ENCODE data around the gene KERA.
"Not testable (repeated sequence)": the region's sequence is repeated elsewhere in the genome, so short reads cannot be mapped to it uniquely, and the experiment has no call there.

KERA gene

GRCh38 chr12:91098461-91098860 lies 40.6 kb upstream of the KERA start:
- H3K27ac ChIP-seq (ENCODE audit: poor library complexity, severe bottlenecking): no peak overlapping the region
- no peak for TF ChIP-seq CTCF (IDR thresholded peaks at IDR 0.05; ENCODE audit: poor library complexity, severe bottlenecking)
- H3K4me1 ChIP-seq (ENCODE audit: insufficient read depth, poor library complexity, severe bottlenecking): peaks cover 9% of the 10 kb centered on the region
- no peak overlapping the region for H3K4me3 ChIP-seq (ENCODE audit: severe bottlenecking)
- ATAC-seq (ENCODE audit: low read depth): no peak
- no peak for DNase-seq (ENCODE audit: low spot score)
- H3K27me3 ChIP-seq (ENCODE audit: insufficient read depth, poor library complexity, severe bottlenecking): no peaks in the 10 kb centered on the region
- no peaks in the 10 kb centered on the region for H3K36me3 ChIP-seq (ENCODE audit: low read depth)
- H3K9me3 ChIP-seq (ENCODE audit: severe bottlenecking): no peaks in the 10 kb centered on the region

DNA sequence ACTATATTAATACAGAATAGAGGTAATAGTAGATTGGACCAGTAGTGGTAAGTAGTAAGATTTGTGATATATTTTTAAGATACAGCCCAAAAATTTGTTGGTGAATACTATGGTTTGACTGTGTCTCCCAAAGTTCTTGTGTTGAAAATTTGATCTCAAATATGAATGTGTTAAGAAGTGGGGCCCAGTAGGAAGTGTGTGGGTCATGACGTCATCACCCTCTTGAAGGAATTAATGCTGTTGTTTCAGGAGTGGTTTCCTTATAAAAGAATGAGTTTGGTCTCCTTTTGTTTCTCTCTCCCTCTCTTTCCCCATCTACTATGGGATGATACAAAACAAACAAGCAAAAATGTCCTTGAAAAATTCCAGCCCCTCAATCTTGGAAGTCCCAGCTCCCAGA lies 37.1 kb upstream of the KERA start:
- ATAC-seq (ENCODE audit: low read depth): no peak
- H3K4me1 ChIP-seq (ENCODE audit: insufficient read depth, poor library complexity, severe bottlenecking): peaks cover 9% of the 10 kb centered on the region
- no peak for TF ChIP-seq CTCF (IDR thresholded peaks at IDR 0.05; ENCODE audit: poor library complexity, severe bottlenecking)
- DNase-seq (ENCODE audit: low spot score): no peak
- no peaks in the 10 kb centered on the region for H3K27me3 ChIP-seq (ENCODE audit: insufficient read depth, poor library complexity, severe bottlenecking)
- H3K36me3 ChIP-seq (ENCODE audit: low read depth): no peaks in the 10 kb centered on the region
- H3K27ac ChIP-seq (ENCODE audit: poor library complexity, severe bottlenecking): no peak overlapping the region
- H3K4me3 ChIP-seq (ENCODE audit: severe bottlenecking): no peak overlapping the region
- no peaks in the 10 kb centered on the region for H3K9me3 ChIP-seq (ENCODE audit: severe bottlenecking)

DNA sequence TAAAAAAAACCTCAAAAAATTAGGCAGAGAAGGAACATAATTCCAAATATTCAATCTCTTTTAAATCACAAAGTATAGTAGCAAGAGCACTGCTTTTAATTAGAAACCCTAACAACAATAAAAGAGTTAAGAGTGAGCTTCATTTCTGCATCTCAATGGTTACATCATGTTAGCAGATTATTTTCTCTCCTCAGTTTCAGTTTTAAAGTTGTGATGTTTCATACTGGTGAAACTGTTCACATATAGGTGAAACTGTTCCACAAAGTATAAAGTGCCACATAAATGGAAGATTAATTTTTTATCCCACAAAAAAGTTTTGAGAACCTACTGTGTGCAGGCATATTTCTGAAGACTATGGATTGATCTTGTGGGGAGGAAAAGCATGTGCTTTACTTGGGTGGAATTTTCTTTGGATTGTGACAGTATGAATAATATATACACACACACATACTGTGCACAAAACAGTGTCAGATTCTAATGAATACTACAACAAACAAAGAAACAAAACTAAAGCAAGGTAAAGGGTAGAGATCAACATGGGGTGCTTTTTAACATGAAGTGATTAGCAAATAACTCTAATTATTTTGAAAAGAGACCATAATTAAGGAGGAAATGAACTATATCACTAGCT lies 36.3 kb upstream of the KERA start:
- Histone ChIP-seq H3K4me3 (ENCODE audit: severe bottlenecking) (no peak overlapping the region), H3K4me1 (ENCODE audit: insufficient read depth, poor library complexity, severe bottlenecking) (peaks cover 5% of the 10 kb centered on the region), H3K9me3 (ENCODE audit: severe bottlenecking) (no peaks in the 10 kb centered on the region), H3K27me3 (ENCODE audit: insufficient read depth, poor library complexity, severe bottlenecking) (no peaks in the 10 kb centered on the region), H3K36me3 (ENCODE audit: low read depth) (no peaks in the 10 kb centered on the region), H3K27ac (ENCODE audit: poor library complexity, severe bottlenecking) (no peak overlapping the region)
- TF ChIP-seq CTCF (IDR thresholded peaks at IDR 0.05; ENCODE audit: poor library complexity, severe bottlenecking): no peak
- no peak for DNase-seq (ENCODE audit: low spot score)
- no peak for ATAC-seq (ENCODE audit: low read depth)

GRCh38 chr12:91093341-91093740 lies 35.5 kb upstream of the KERA start:
- Histone ChIP-seq H3K27ac (ENCODE audit: poor library complexity, severe bottlenecking) (no peak overlapping the region), H3K36me3 (ENCODE audit: low read depth) (no peaks in the 10 kb centered on the region), H3K27me3 (ENCODE audit: insufficient read depth, poor library complexity, severe bottlenecking) (no peaks in the 10 kb centered on the region), H3K4me1 (ENCODE audit: insufficient read depth, poor library complexity, severe bottlenecking) (no peaks in the 10 kb centered on the region), H3K9me3 (ENCODE audit: severe bottlenecking) (no peaks in the 10 kb centered on the region), H3K4me3 (ENCODE audit: severe bottlenecking) (no peak overlapping the region)
- no peak for DNase-seq (ENCODE audit: low spot score)
- TF ChIP-seq CTCF (IDR thresholded peaks at IDR 0.05; ENCODE audit: poor library complexity, severe bottlenecking): no peak
- ATAC-seq (ENCODE audit: low read depth): no peak

DNA sequence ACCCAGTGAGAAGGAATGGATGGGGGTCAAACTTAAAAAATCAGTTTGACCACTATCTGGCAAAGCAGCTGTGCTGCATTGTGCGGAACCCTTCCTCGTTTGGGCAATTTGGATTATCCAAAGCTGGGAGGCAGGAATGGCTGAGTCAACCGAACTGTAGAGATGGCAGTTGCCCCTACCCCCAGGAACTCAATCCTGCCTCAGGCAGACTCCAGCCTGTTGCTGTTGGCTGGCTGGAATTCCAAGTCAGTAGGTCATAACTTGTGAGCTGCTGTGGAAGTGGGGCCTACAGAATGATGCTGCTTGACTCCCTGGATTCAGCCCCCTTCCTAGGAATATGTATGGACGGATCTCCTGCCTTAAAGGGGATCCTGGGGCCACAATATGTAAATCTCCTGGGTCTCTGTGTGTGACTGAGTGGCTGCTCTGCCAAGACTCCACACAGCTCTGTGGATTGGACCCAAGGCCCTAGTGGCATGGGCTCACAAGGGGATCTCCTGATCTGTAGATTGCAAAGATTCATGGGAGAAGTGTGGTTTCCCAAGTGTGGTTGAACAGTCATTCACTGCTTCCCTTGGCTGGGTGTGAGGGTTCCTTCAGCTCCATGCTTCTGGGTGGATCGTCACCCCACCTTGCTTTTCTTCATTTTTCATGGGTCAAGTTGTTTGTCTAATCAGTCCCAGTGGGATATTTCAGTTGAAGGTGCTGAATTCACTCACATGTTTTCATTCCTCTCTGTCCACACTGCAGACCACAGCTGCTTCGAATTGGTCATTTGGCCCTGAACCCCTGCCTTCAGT lies 34.3 kb upstream of the KERA start:
- Histone ChIP-seq H3K4me3 (ENCODE audit: severe bottlenecking) (no peak overlapping the region), H3K36me3 (ENCODE audit: low read depth) (no peaks in the 10 kb centered on the region), H3K9me3 (ENCODE audit: severe bottlenecking) (no peaks in the 10 kb centered on the region), H3K27me3 (ENCODE audit: insufficient read depth, poor library complexity, severe bottlenecking) (no peaks in the 10 kb centered on the region), H3K4me1 (ENCODE audit: insufficient read depth, poor library complexity, severe bottlenecking) (no peaks in the 10 kb centered on the region), H3K27ac (ENCODE audit: poor library complexity, severe bottlenecking) (no peak overlapping the region)
- no peak for DNase-seq (ENCODE audit: low spot score)
- TF ChIP-seq CTCF (IDR thresholded peaks at IDR 0.05; ENCODE audit: poor library complexity, severe bottlenecking): no peak
- ATAC-seq (ENCODE audit: low read depth): no peak

GRCh38 chr12:91089953-91090352 lies 32.1 kb upstream of the KERA start:
- H3K27ac ChIP-seq (ENCODE audit: poor library complexity, severe bottlenecking); H3K4me3 ChIP-seq (ENCODE audit: severe bottlenecking); H3K27me3 ChIP-seq (ENCODE audit: insufficient read depth, poor library complexity, severe bottlenecking); ATAC-seq (ENCODE audit: low read depth); H3K4me1 ChIP-seq (ENCODE audit: insufficient read depth, poor library complexity, severe bottlenecking); DNase-seq (ENCODE audit: low spot score); H3K9me3 ChIP-seq (ENCODE audit: severe bottlenecking); H3K36me3 ChIP-seq (ENCODE audit: low read depth): not testable (repeated sequence)
